HepG2 (cell line): Measurements from ENCODE around the gene UTP11. TPM values are rescaled to one million over a fixed set of nuclear protein-coding genes. Genes with fewer than 3 reads are reported as not detected.

Experiments used
- AKAP8 ChIP-seq: sonication (generic); formaldehyde crosslinking; IDR thresholded peaks from 2 replicates; pipeline ENCODE4 v1.5.1; 2020; ENCODE audit warnings: mild to moderate bottlenecking, missing genetic modification reagents
- FIP1L1 ChIP-seq: fragments of 200-400 bp; formaldehyde crosslinking; IDR thresholded peaks from 2 replicates; pipeline ENCODE4 v1.6.1; 2018; ENCODE audit warnings: low read depth, mild to moderate bottlenecking, low read length, moderate library complexity, borderline replicate concordance; ENCODE audit not compliant: insufficient read depth
- GFI1 ChIP-seq: sonication (generic); formaldehyde crosslinking; IDR thresholded peaks from 2 replicates; pipeline ENCODE4 v1.5.0; 2020; ENCODE audit warnings: missing genetic modification reagents, mild to moderate bottlenecking, borderline replicate concordance
- HCFC1 ChIP-seq: fragments of 150-350 bp; IDR thresholded peaks from 2 replicates; pipeline ENCODE4 v1.6.1; 2014; ENCODE audit warnings: low read depth, low read length
- KLF12 ChIP-seq: sonication (generic); formaldehyde crosslinking; IDR thresholded peaks from 2 replicates; pipeline ENCODE4 v1.4.0; 2020; ENCODE audit warnings: missing genetic modification reagents, borderline replicate concordance
- MYC ChIP-seq: sonication (generic); formaldehyde crosslinking; IDR thresholded peaks from 2 replicates; pipeline ENCODE4 v1.9.0; 2021; ENCODE audit warnings: missing genetic modification reagents, borderline replicate concordance
- MYNN ChIP-seq: sonication (generic); formaldehyde crosslinking; IDR thresholded peaks from 2 replicates; pipeline ENCODE4 v1.4.0; 2020; ENCODE audit warnings: mild to moderate bottlenecking, low read depth, missing genetic modification reagents
- POLR2A ChIP-seq, 2 experiments: IDR thresholded peaks; 2 replicates each; pipeline ENCODE4 v1.6.1; 2011; ENCODE audit warnings: low read depth in 2 of 2, low read length in 2 of 2, mild to moderate bottlenecking in 1 of 2, moderate library complexity in 1 of 2; ENCODE audit not compliant: insufficient read depth in 1 of 2
- SNAI1 ChIP-seq: sonication (generic); formaldehyde crosslinking; IDR thresholded peaks from 2 replicates; pipeline ENCODE4 v1.5.0; 2020; ENCODE audit warnings: mild to moderate bottlenecking, missing genetic modification reagents, borderline replicate concordance
- SPEN ChIP-seq: sonication (generic); formaldehyde crosslinking; IDR thresholded peaks from 2 replicates; pipeline ENCODE4 v1.5.1; 2020; ENCODE audit warnings: low read depth, mild to moderate bottlenecking, missing genetic modification reagents
- ZKSCAN5 ChIP-seq: sonication (generic); formaldehyde crosslinking; IDR thresholded peaks from 2 replicates; pipeline ENCODE4 v1.5.1; 2020; ENCODE audit warnings: mild to moderate bottlenecking, missing genetic modification reagents
- ZNF468 ChIP-seq: sonication (generic); formaldehyde crosslinking; IDR thresholded peaks from 2 replicates; pipeline ENCODE4 v1.8.0; 2022; ENCODE audit warnings: mild to moderate bottlenecking, moderate library complexity, missing genetic modification reagents
- ZNF770 ChIP-seq: sonication (generic); formaldehyde crosslinking; IDR thresholded peaks from 2 replicates; pipeline ENCODE4 v1.5.0; 2020; ENCODE audit warnings: mild to moderate bottlenecking, missing genetic modification reagents
- polyA plus RNA-seq, 8 experiments: library from polyadenylated mRNA; depleted of rRNA in 3 of 8; stranded (reverse) in 7 of 8; unstranded in 1 of 8; fragments of >200 nt; fragmentation: Illumina TruSeq in 4 of 8; extraction: Trizol in 4 of 8; gene quantifications; 2 replicates each; pipeline versions ENCODE4 v1.2.1 to v1.2.3, GENCODE V29; 2011 to 2016; ENCODE audit warnings: low read depth in 4 of 8, missing spikeins in 1 of 8, mixed read lengths in 1 of 8; ENCODE audit not compliant: insufficient read depth in 1 of 8
- total RNA-seq, 5 experiments: library from RNA; depleted of rRNA; stranded (reverse); fragments of >200 nt; fragmentation: Illumina TruSeq; extraction: Trizol; gene quantifications; 2 replicates each; pipeline ENCODE4 v1.2.3, GENCODE V29; 2016; ENCODE audit warnings: low read depth in 1 of 5
- TF ChIP-seq, protein P1 (sequence below): sonication (generic); formaldehyde crosslinking; IDR thresholded peaks from 2 replicates; pipeline ENCODE4 v1.4.0; 2020; ENCODE audit warnings: missing genetic modification reagents
- TF ChIP-seq, protein P2 (sequence below): sonication (generic); formaldehyde crosslinking; IDR thresholded peaks from 2 replicates; pipeline ENCODE4 v1.4.0; 2020; ENCODE audit warnings: missing genetic modification reagents
- TF ChIP-seq, protein P3 (sequence below): sonication (generic); formaldehyde crosslinking; conservative IDR thresholded peaks from 2 replicates; pipeline ENCODE4 v1.8.0; 2022; ENCODE audit warnings: mild to moderate bottlenecking, moderate library complexity, missing genetic modification reagents

Gene UTP11
- total and polyA plus RNA-seq, 2 of the 13 experiments (the other 11 are each of a cell fraction or from before 2014, with no cell fraction given): 13.5 to 44.8 TPM

DNA sequence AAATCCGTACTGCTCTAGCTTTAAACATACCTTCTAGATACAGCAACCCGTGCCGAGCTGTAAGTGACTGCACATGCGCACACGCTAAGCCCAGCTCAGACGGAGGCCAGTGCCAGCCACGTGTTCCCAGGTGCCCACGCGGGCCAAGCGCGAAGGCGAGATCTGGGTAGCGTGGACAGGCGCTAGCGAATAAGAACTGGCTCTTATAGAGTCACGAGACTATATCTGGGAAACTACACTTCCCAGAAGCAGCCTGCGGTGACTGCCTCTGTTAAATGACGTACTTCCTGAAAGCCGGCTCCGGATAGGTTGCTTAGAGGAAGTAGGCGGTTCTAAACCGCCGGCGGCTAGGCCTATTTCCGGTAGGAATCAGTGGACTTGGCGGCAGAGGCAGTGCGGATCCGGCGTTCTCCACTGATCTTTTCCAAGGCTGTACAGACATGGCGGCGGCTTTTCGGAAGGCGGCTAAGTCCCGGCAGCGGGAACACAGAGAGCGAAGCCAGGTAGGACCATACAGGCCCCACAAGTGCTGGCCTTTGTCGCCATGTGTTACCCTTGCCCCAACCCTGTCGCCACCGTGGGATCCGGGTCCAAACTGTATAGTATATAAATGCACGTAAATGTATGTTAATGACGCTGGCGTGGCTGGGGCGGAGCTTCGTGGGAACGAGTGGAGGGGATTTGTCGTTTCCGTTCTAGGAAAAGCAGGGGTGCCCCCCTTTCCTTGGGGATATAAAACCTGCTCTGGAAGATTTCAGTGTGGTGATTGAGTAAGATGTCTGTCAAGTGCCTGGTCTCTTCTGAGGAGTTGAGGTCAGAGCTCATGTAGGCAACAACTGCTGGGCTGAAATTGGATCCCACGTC is at the start of gene UTP11 (continued):
- TF ChIP-seq, protein P1, sequence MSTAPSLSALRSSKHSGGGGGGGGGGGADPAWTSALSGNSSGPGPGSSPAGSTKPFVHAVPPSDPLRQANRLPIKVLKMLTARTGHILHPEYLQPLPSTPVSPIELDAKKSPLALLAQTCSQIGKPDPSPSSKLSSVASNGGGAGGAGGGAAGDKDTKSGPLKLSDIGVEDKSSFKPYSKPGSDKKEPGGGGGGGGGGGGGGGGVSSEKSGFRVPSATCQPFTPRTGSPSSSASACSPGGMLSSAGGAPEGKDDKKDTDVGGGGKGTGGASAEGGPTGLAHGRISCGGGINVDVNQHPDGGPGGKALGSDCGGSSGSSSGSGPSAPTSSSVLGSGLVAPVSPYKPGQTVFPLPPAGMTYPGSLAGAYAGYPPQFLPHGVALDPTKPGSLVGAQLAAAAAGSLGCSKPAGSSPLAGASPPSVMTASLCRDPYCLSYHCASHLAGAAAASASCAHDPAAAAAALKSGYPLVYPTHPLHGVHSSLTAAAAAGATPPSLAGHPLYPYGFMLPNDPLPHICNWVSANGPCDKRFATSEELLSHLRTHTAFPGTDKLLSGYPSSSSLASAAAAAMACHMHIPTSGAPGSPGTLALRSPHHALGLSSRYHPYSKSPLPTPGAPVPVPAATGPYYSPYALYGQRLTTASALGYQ: 0 out of 2 replicates have a peak, but pooled peaks have one; percentile 4
- TF ChIP-seq ZNF770 (CRISPR knock-in tag): no peak
- peak; percentile 92 for TF ChIP-seq HCFC1
- TF ChIP-seq MYNN (CRISPR knock-in tag): no peak
- TF ChIP-seq POLR2A (IDR thresholded peaks at IDR 0.05; ENCODE audit: insufficient read depth in 1 of 2, low read depth in 2 of 2, low read length in 2 of 2): peak; percentile 80 to 95
- TF ChIP-seq, protein P2, sequence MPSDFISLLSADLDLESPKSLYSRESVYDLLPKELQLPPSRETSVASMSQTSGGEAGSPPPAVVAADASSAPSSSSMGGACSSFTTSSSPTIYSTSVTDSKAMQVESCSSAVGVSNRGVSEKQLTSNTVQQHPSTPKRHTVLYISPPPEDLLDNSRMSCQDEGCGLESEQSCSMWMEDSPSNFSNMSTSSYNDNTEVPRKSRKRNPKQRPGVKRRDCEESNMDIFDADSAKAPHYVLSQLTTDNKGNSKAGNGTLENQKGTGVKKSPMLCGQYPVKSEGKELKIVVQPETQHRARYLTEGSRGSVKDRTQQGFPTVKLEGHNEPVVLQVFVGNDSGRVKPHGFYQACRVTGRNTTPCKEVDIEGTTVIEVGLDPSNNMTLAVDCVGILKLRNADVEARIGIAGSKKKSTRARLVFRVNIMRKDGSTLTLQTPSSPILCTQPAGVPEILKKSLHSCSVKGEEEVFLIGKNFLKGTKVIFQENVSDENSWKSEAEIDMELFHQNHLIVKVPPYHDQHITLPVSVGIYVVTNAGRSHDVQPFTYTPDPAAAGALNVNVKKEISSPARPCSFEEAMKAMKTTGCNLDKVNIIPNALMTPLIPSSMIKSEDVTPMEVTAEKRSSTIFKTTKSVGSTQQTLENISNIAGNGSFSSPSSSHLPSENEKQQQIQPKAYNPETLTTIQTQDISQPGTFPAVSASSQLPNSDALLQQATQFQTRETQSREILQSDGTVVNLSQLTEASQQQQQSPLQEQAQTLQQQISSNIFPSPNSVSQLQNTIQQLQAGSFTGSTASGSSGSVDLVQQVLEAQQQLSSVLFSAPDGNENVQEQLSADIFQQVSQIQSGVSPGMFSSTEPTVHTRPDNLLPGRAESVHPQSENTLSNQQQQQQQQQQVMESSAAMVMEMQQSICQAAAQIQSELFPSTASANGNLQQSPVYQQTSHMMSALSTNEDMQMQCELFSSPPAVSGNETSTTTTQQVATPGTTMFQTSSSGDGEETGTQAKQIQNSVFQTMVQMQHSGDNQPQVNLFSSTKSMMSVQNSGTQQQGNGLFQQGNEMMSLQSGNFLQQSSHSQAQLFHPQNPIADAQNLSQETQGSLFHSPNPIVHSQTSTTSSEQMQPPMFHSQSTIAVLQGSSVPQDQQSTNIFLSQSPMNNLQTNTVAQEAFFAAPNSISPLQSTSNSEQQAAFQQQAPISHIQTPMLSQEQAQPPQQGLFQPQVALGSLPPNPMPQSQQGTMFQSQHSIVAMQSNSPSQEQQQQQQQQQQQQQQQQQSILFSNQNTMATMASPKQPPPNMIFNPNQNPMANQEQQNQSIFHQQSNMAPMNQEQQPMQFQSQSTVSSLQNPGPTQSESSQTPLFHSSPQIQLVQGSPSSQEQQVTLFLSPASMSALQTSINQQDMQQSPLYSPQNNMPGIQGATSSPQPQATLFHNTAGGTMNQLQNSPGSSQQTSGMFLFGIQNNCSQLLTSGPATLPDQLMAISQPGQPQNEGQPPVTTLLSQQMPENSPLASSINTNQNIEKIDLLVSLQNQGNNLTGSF: peak; percentile 94; the same call in 1 of the 2 replicates
- TF ChIP-seq FIP1L1: no peak
- peak; percentile 97 for TF ChIP-seq MYC (CRISPR knock-in tag)
- TF ChIP-seq ZNF468: peak; percentile 96; the same call in 1 of the 2 replicates
- peak; percentile 88; the same call in 1 of the 2 replicates for TF ChIP-seq SNAI1 (CRISPR knock-in tag)
- 0 out of 2 replicates have a peak, but pooled peaks have one; percentile 52 for TF ChIP-seq ZKSCAN5 (CRISPR knock-in tag)
- TF ChIP-seq GFI1 (CRISPR knock-in tag): peak; percentile 71; the same call in 1 of the 2 replicates
- TF ChIP-seq, protein P3, sequence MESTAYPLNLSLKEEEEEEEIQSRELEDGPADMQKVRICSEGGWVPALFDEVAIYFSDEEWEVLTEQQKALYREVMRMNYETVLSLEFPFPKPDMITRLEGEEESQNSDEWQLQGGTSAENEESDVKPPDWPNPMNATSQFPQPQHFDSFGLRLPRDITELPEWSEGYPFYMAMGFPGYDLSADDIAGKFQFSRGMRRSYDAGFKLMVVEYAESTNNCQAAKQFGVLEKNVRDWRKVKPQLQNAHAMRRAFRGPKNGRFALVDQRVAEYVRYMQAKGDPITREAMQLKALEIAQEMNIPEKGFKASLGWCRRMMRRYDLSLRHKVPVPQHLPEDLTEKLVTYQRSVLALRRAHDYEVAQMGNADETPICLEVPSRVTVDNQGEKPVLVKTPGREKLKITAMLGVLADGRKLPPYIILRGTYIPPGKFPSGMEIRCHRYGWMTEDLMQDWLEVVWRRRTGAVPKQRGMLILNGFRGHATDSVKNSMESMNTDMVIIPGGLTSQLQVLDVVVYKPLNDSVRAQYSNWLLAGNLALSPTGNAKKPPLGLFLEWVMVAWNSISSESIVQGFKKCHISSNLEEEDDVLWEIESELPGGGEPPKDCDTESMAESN (CRISPR knock-in tag): peak; percentile 91
- TF ChIP-seq KLF12: peak; percentile 68; the same call in 1 of the 2 replicates
- peak; percentile 77 for TF ChIP-seq AKAP8
- TF ChIP-seq SPEN (CRISPR knock-in tag): peak; percentile 88
